Measurements from ENCODE around the gene INS.

DNA sequence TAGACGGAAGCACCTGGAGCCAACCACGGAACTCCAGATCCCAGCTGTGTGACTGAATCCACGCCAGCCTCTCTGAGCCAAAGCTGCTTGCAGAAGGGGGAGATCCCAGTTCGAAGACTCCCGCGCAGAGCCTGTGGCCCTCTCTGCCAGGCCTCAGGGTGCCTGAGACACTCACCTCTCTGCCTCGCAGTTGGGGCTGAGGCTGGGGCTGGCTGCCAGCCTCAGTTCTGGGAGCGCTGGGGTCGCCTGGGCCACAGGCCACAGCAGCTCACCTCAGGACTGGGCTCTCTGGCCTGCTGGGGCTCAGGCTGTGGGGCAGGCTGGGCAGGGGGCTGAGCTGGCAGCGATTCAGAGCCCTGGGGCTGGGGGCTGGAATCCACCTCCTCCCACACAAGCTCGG is 13.6 kb downstream of the INS start:
- TF ChIP-seq POLR2A (IDR thresholded peaks at IDR 0.05; ENCODE audit: low read depth, low read length) (no peak), POLR2AphosphoS5 (IDR thresholded peaks at IDR 0.05; ENCODE audit: low read depth, low read length) (no peak), SPI1 (IDR thresholded peaks at IDR 0.05; ENCODE audit: low read depth, low read length) (no peak), POU2F2 (IDR thresholded peaks at IDR 0.05; ENCODE audit: low read depth, low read length) (no peak), TAF1 (IDR thresholded peaks at IDR 0.05; ENCODE audit: low read depth, low read length) (no peak), PAX5 (IDR thresholded peaks at IDR 0.05; ENCODE audit: insufficient read depth, low read length, severe bottlenecking) (no peak)

Measured in GM12891 (cell line).